T47D (cell line): Measurements from ENCODE around the gene ANAPC15.
"Not testable (repeated sequence)": the region's sequence is repeated elsewhere in the genome, so short reads cannot be mapped to it uniquely, and the experiment has no call there.

Experiments
- DNase-seq, 2 experiments: peaks; one replicate each; pipeline versions ENCODE4 v3.0.0 to v3.0.0-alpha.2; 2011 to 2012; ENCODE audit warnings: low read depth in 1 of 2, low spot score in 1 of 2
- JUND ChIP-seq: IDR thresholded peaks from 2 replicates; pipeline ENCODE4 v1.6.1; 2012; ENCODE audit warnings: low read depth
- in situ Hi-C: cut with HindIII; loops from 2 replicates; pipeline ENCODE4 v1.10.0; 2016; ENCODE audit warnings: low sequenced_read_pairs, low pct_unique_long_range_greater_than_20kb

Gene ANAPC15

DNA sequence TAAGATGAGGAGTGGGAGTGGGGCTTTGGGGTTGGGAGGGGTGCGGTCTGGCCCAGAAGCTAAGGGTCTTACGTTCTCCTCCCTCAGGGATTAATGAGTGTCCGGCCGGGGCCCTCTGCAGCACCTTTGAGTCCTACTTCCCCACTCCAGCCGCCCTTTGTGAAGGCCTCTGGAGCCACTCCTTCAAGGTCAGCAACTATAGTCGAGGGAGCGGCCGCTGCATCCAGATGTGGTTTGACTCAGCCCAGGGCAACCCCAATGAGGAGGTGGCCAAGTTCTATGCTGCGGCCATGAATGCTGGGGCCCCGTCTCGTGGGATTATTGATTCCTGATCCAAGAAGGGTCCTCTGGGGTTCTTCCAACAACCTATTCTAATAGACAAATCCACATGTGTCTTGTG, 27.0 kb upstream of the ANAPC15 start:
- no peak for TF ChIP-seq JUND
- in situ Hi-C loops, result no loop called here
- DNase-seq, result no peak

DNA sequence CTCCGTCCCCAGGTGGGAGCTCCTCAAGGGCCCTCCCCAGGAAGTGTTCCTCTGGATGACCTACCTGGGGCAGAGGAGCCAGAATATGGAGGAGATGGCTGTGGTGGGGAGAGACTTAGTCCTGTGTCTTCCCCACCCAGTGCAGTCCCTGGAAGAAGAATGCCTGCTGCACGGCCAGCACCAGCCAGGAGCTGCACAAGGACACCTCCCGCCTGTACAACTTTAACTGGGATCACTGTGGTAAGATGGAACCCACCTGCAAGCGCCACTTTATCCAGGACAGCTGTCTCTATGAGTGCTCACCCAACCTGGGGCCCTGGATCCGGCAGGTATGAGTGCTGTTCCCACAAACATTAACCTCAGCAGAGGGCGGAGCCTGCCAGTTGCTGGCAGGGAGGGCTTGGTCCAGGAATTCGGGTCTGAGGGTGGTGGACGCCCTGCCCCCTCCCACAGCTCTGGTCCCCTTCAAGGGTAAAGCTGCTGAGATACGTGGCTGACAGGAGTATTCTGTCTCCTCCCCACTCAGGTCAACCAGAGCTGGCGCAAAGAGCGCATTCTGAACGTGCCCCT, 26.4 kb upstream of the ANAPC15 start:
- TF ChIP-seq JUND, result no peak
- no peak for DNase-seq
- in situ Hi-C loops, result no loop called here

DNA sequence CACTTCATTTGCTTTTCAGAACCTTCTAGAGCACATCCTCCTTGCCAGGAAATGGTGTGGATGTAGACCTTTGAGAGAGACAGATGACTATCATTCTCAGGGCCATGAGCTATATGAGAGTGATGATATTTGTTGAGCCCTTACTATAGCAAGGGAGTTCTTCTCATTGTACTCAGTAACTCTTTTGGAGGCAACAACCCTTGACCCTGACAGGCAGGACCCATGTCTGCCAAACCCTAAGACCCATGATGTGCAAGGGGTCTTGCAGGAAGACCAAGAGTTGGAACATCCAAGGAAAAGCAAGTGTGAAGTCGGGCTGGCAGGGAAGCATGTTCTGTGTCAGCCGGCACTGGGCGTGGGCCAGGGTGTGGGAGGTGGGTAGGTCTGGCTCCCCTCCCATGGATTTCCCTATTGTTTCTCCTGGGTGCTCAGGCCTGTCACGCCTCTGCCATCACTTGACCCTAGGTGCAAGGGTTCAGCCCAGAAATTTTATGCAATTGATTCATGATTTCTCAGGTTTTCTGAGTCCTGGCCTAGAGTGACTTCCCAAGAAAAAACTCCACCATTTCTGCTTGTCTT, 24.3 kb upstream of the ANAPC15 start:
- TF ChIP-seq JUND, result no peak
- in situ Hi-C loops, result no loop called here
- DNase-seq, result no peak

DNA sequence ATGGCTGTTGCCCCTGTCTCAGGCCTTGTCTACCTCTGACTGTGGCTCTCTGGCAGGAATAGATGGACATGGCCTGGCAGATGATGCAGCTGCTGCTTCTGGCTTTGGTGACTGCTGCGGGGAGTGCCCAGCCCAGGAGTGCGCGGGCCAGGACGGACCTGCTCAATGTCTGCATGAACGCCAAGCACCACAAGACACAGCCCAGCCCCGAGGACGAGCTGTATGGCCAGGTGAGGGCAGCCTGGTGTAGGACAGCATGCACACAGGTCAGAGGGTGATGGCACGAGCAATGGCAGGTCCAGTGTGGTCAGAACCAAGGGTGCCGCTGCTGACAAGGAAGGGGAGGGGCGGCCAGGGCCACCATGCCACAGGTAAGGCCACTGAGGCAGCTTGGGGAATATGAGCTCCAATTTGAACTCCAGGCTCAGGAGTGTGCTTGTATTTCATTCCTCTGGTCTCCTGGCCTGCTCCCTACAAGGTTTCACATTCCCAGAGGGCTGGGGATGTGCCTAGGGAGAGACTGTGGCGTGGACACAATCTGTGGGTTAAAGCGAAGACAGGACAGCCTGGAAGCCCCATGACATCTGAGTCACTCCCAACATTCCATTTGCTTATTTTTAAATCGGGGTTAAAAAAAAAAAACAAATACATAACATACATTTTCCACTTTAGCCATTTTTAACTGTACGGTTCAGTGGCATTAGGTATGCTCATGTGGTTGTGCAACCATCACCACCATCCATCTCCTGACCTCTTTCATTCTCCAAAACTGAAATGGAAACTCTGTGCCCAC, 23.6 kb upstream of the ANAPC15 start:
- DNase-seq, result no peak
- in situ Hi-C loops, result no loop called here
- TF ChIP-seq JUND, result no peak

DNA sequence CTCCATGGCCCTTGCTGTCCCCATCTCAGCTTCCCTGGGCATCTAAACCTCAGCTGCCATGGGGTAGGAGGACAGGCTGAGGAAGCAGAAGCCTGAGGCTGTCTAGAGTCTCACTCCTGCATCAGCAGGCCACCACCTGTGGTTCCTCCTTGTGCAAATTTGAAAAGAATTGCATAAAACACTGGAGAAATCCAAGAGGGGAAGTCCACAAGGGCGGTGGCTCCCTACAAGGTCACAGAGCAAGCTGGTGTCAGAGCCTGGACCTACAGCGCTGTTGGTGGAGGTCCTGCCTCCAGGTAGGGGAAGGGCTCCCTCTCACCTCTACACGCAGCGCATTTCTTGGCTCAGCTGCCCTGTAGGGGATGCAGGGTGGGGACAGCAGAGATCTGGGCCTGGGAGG, 23.0 kb upstream of the ANAPC15 start, which contains the start of gene FOLR3:
FOLR3 (plus strand) TSS at position 253 of the 400 bp plus-strand sequence. CDS start 228 bp downstream, outside the sequence.
- in situ Hi-C loops, DNase-seq: not testable (repeated sequence)

DNA sequence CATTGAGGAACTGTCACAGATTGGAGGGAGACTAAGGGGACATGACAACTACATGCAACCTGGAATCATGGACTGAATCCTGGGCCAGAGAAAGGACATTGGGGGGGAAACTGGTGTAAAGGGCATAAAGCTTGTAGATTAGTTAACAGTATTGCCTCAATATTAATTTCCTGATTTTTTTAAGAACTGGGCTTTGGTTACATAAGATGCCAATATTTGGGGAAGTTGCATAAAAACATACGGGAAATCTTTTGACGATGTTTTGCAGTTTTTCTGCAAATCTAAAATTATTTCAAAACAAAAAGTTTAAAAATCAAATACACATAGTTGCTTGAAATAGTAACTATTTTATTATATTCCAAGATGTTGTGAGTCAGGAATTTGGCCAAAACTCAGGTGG, 20.2 kb upstream of the ANAPC15 start:
- no peak for TF ChIP-seq JUND
- no peak for DNase-seq
- in situ Hi-C loops, result no loop called here

DNA sequence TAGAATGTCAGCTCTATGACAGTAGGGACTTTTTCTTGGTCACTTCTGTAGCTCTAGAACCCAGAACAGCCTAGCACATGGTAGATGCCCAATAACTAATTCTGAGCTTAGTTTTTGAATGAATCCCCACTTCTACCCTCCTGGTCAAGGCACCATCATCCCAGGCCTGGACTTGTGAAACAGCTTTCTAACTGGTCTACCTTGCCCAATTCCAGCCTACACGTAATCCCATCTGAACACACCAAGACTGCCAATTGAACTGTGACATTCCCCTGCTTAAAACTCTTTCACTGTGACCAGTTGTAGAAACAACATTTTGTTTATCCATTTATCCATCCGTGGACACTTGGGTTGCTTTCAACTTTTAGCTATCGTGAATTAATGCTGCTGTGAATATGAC, 16.9 kb upstream of the ANAPC15 start:
- TF ChIP-seq JUND, result no peak
- no peak for DNase-seq
- in situ Hi-C loops, result no loop called here

DNA sequence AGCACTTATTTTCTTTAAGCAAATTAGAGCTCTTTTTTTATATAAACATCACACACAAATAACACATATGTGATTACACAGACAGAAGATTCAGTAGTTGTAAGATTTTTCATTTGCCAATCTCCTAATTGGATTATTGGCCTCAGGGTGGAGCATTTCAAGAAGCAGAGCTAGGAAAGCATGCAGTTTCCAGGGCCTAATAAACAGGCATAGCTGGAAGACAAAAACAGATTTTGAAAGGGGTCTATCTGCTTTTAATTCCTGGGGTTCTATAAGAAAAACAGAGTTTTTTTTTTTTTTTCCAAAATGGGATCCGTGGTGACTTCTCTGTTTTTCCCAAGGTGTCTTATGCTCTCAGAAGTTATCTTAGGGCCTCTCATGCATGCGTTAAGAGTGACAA, 15.4 kb upstream of the ANAPC15 start:
- in situ Hi-C loops, result no loop called here
- TF ChIP-seq JUND, result no peak
- no peak for DNase-seq

DNA sequence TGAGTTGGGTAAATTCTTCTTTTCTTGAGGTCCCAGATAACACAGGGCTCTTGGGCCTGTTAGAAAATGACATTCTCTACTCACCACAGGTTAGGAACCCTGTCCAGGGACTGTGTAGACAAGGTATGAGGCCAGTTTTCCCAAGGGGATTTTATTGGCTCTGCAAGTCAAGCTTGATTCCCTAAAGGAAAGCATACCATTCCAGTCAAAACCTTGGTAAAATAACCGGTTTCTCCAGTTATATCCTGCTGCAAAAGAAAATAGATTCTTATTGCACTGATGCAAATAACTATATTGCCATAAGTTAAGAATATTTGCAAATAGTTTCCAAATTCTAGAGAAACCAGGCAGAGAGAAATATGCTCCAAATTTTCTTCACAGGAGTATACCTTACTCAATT, 13.5 kb upstream of the ANAPC15 start:
- peak in 1 of 2 experiments; percentile 72 for DNase-seq
- TF ChIP-seq JUND, result no peak
- in situ Hi-C loops, result no loop called here

DNA sequence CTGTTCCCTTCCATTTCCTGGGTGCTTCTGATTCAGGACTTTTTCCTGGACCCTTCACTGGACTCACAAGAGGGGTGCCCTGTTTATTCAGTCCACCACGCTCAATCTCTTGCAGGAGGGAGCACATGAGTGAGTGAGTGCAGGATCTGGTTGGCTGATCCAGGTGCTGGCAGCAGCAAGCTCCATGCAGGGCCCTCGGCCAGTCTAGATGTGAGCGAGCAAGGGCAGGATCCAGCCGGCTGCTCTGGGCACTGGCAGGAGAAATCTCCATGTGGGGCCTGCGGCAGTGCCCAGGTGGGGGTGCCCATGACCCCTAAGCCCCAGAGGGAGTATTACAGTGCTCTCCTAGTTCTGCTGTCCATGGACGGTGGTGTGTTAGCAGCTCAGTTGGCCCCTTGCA, 11.6 kb upstream of the ANAPC15 start:
- TF ChIP-seq JUND, result no peak

DNA sequence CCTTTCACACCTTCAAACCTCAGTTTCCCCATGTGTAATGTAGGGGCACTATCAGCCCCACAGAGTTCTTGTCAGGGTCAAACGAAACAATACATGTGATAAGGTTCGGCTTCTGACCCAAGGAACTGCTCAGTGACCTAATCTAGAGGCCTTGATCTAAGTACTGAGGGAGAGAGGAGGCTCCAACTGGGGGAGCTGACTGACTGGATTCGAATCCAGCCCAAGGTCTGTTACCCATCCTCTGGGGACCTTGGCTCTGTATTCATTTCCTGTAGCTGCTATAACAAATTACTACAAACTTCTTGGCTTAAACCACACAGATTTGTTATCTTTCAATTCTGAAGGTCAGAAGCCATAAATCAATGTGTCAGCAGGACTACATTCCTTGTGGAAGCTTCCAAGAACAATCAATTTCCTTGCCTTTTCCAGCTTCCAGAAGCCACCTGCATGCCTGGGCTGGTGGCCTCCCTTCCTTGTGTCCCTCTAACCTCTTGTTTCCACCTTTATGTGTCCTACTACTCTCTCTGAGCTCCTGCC, 10.7 kb upstream of the ANAPC15 start:
- no peak for DNase-seq
- in situ Hi-C loops, result no loop called here
- no peak for TF ChIP-seq JUND

More for the DNA sequence above, 11.6 kb upstream of the ANAPC15 start:
- no peak for DNase-seq
- in situ Hi-C loops, result no loop called here

DNA sequence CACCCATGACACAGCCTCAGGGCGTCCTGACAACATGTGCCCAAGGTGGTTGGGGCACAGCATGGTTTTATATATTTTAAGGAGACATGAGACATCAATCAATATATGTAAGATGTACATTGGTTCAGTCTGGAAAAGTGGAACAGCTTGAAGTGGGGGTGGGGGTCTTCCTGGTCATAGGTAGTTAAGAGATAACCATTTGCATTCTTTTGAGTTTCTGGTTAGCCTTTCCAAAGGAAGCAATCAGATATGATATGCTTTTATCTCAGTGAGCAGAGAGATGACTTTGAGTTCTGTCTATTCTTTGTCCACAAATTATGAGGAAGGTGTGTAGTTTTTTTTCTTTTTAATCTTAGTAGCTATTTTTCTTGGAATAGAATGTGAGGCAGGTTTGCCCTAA, 10.1 kb upstream of the ANAPC15 start:
- in situ Hi-C loops, result no loop called here
- TF ChIP-seq JUND, result no peak
- DNase-seq, result no peak

DNA sequence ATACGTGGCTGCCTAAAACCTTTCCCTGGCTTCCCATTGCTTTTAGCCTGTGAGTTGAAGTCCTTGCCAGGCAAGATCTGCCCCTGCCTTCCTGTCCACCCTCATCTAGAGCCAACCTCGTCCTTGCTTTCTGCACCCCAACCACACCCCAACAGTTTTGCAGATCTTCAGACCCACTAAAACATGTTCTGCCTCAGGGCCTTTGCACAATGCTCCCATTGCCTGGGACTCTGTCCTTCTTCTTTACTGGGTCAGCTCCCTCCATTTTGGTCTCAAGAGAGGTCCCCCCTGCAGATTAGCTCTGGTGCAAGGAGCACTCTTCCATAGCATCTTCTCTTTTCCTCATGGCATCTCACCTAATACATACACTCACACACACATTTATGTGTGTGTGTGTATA, 8.4 kb upstream of the ANAPC15 start:
- in situ Hi-C loops, result no loop called here
- no peak for TF ChIP-seq JUND
- no peak for DNase-seq

DNA sequence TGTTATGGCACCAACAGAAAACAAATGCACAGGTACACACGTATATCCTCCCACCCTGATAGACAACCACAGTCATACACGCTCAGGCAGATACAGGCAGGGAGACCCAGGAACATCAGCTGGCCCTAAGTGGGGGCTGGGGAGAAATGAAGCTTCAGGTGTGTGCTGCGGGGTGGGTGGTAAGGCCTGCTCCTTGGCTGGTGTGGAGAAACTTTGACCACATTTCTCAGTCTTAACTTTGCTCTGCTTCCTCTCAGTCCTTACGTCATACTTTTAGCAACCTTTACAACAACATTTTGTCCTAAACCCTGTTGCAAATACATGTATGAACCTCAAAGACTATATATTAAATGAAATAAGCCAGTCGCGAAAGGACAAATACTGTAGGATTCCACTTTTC, 6.7 kb upstream of the ANAPC15 start:
- DNase-seq, result no peak
- TF ChIP-seq JUND, result no peak
- in situ Hi-C loops, result no loop called here
